ENCODE data around the gene NIN. TPM values are rescaled to one million over a fixed set of nuclear protein-coding genes. Genes with fewer than 3 reads are reported as not detected.

Gene NIN
- total RNA-seq, 1 experiment from 2014 or later, result 36.5 TPM

DNA sequence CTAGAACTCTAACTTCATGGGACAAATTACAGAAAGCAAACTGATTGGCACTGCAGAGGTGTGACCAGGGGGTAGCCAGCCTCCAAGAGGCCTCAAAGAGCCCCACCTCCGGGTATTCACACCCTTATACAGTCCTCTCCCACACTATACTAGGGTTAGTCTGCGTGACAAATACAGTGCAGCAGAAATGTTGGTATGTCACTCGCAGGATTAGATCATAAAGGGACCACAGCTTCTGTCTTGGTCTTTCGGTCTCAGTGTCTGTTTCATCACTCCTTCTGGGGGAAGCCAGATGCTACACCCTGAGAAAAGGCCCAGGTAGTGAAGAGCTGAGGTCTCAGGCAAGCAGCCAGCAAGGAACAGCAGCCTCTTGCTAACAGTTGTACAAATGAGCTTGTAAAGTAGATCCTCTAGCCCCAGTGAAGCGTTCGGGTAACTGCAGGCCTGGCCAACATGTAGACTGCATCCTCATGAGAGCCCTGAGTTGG is 94.0 kb downstream of the NIN start:
- CTCF ChIA-PET, result no interaction called here
- no peak for TF ChIP-seq EZH2 (IDR thresholded peaks at IDR 0.05; ENCODE audit: low read depth)
- TF ChIP-seq, protein P1, sequence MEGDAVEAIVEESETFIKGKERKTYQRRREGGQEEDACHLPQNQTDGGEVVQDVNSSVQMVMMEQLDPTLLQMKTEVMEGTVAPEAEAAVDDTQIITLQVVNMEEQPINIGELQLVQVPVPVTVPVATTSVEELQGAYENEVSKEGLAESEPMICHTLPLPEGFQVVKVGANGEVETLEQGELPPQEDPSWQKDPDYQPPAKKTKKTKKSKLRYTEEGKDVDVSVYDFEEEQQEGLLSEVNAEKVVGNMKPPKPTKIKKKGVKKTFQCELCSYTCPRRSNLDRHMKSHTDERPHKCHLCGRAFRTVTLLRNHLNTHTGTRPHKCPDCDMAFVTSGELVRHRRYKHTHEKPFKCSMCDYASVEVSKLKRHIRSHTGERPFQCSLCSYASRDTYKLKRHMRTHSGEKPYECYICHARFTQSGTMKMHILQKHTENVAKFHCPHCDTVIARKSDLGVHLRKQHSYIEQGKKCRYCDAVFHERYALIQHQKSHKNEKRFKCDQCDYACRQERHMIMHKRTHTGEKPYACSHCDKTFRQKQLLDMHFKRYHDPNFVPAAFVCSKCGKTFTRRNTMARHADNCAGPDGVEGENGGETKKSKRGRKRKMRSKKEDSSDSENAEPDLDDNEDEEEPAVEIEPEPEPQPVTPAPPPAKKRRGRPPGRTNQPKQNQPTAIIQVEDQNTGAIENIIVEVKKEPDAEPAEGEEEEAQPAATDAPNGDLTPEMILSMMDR (conservative IDR thresholded peaks at IDR 0.05), result no peak
- no TSS peak for BruUV-seq (replicated peaks)
- Histone ChIP-seq H2AFZ (no peak overlapping the region), H3F3A (ENCODE audit: insufficient read depth, low read depth) (peaks cover 29% of the 10 kb centered on the region), H3K4me3 (no peak overlapping the region), H3K27ac (no peak overlapping the region), H3K27me3 (ENCODE audit: insufficient read depth, low read depth) (no peaks in the 10 kb centered on the region), H3K9me2 (ENCODE audit: insufficient read depth) (no peaks in the 10 kb centered on the region), H3K9me3 (ENCODE audit: insufficient read depth, low read depth) (no peaks in the 10 kb centered on the region), H3K36me3 (ENCODE audit: low read depth) (peaks cover 4% of the 10 kb centered on the region; the same call in 1 of the 2 replicates), H3K4me1 (replicated peaks; ENCODE audit: insufficient read depth) (peaks cover 32% of the 10 kb centered on the region), H4K20me1 (ENCODE audit: insufficient read depth) (no peaks in the 10 kb centered on the region), H3K4me2 (no peak overlapping the region), H3K79me2 (ENCODE audit: low read depth) (no peaks in the 10 kb centered on the region)
- intact Hi-C loops (cut with micrococcal nuclease; ENCODE audit: unreplicated experiment), result no loop called here
- POLR2A ChIA-PET (ENCODE audit: unreplicated experiment), result interaction anchor here (0.6 kb wide), 1 partner anchor 17 kb away, joined by 8 read pairs; no protein-coding TSS in a partner anchor
- DNase-seq, result no peak

DNA sequence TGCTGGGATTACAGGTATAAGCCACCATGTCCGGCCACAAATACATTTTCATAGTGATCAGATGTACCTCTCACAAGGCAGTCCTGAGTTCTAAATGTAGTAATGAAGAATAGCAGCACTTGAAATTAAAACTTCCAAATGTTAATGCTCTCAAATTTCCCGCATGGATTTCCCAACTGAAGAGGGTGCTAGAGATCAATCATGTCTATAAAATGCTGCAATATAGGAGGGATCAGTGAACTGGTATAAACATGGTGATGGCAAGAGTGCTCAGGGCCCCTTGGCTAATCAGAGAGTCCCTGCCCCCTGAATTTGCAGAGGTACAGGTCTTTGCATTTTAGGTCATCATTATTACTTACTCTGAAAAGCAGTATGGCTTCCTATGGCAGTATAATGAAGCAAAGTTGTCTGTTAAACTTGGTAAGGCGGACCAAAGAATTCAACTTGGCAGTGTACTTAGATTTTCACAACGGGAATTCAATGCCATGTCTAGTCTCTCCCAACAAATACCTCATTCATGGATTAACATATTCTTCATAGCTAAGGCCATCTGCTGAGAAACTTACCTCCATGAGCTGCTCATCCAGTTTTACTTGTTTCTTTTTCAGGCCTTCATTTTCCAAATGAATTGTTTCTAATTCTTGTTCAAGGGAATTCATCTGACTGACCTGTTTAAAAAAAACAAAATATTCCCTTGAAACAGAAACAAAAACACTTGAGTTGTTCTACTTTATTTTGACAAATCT is 95.8 kb downstream of the NIN start:
- ChIA-PET CTCF (interaction anchor here (0.6 to 0.7 kb wide), 2 partner anchors 118 to 957 kb away, joined by 3 to 5 read pairs; no protein-coding TSS in a partner anchor), POLR2A (ENCODE audit: unreplicated experiment) (no interaction called here)
- Histone ChIP-seq H3K27me3 (ENCODE audit: insufficient read depth, low read depth) (no peaks in the 10 kb centered on the region), H3K9me2 (ENCODE audit: insufficient read depth) (no peaks in the 10 kb centered on the region), H3F3A (ENCODE audit: insufficient read depth, low read depth) (peaks cover 19% of the 10 kb centered on the region), H3K79me2 (ENCODE audit: low read depth) (no peaks in the 10 kb centered on the region), H4K20me1 (ENCODE audit: insufficient read depth) (no peaks in the 10 kb centered on the region), H3K4me3 (no peak overlapping the region), H3K36me3 (ENCODE audit: low read depth) (peaks cover 4% of the 10 kb centered on the region; the same call in 1 of the 2 replicates), H3K4me1 (replicated peaks; ENCODE audit: insufficient read depth) (peaks cover 16% of the 10 kb centered on the region), H3K9me3 (ENCODE audit: insufficient read depth, low read depth) (no peaks in the 10 kb centered on the region), H3K27ac (peak overlapping the region; percentile 40), H2AFZ (no peak overlapping the region), H3K4me2 (peak overlapping the region; percentile 48)
- peak; percentile 12 to 86 for DNase-seq
- TF ChIP-seq, protein P1 (conservative IDR thresholded peaks at IDR 0.05), result no peak
- no TSS peak for BruUV-seq (replicated peaks)
- intact Hi-C loops (cut with micrococcal nuclease; ENCODE audit: unreplicated experiment), result loop anchor here (2.0 kb wide), 1 partner anchor 36 kb away; no protein-coding TSS in a partner anchor

DNA sequence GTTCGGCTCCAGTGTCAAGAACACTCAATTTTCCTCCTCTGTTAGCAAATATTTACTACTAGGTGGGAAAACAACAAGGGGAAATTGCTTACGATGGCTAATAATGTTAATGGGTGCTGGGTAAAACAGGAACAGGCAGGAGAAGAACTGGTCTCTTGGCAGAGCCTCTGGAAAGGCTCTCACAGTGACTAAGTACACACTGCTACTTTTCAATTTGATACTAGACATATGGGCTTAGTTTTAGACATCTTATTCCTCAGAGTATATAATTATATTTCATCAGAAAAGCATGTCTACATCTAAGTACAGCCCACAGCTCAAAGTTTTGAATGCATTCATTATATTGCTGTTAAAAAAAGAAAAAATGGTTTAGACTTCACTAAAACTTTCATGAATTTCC is 97.5 kb downstream of the NIN start:
- CTCF ChIA-PET, result interaction anchor here (0.6 kb wide), 1 partner anchor 116 kb away, joined by 3 read pairs; no protein-coding TSS in a partner anchor
- intact Hi-C loops (cut with micrococcal nuclease; ENCODE audit: unreplicated experiment), result no loop called here
- Histone ChIP-seq H3K79me2 (ENCODE audit: low read depth) (no peaks in the 10 kb centered on the region), H3K4me3 (no peak overlapping the region), H3K9me3 (ENCODE audit: insufficient read depth, low read depth) (no peaks in the 10 kb centered on the region), H3K4me1 (replicated peaks; ENCODE audit: insufficient read depth) (peaks cover 16% of the 10 kb centered on the region), H3F3A (ENCODE audit: insufficient read depth, low read depth) (peaks cover 19% of the 10 kb centered on the region), H2AFZ (no peak overlapping the region), H3K4me2 (no peak overlapping the region), H3K36me3 (ENCODE audit: low read depth) (peaks cover 14% of the 10 kb centered on the region; the same call in 1 of the 2 replicates), H3K27ac (no peak overlapping the region), H3K9me2 (ENCODE audit: insufficient read depth) (no peaks in the 10 kb centered on the region), H3K27me3 (ENCODE audit: insufficient read depth, low read depth) (no peaks in the 10 kb centered on the region), H4K20me1 (ENCODE audit: insufficient read depth) (no peaks in the 10 kb centered on the region)
- POLR2A ChIA-PET (ENCODE audit: unreplicated experiment), result interaction anchor here (0.7 kb wide), 1 partner anchor 845 kb away, joined by 4 read pairs; no protein-coding TSS in a partner anchor
- no TSS peak for BruUV-seq (replicated peaks)
- no peak for DNase-seq
- TF ChIP-seq, protein P1 (conservative IDR thresholded peaks at IDR 0.05), result no peak
- TF ChIP-seq EZH2 (IDR thresholded peaks at IDR 0.05; ENCODE audit: low read depth), result no peak
